Measurements from ENCODE around the gene CRB2.

GRCh38 chr9:123368023-123368422, 12.0 kb downstream of the CRB2 start:
- TF ChIP-seq PKNOX1 (IDR thresholded peaks at IDR 0.05) (no peak), FOXM1 (IDR thresholded peaks at IDR 0.05; ENCODE audit: borderline replicate concordance) (no peak), ZNF384 (IDR thresholded peaks at IDR 0.05) (no peak), ARNT (IDR thresholded peaks at IDR 0.05) (no peak), FOXA1 (IDR thresholded peaks at IDR 0.05) (no peak), NFRKB (IDR thresholded peaks at IDR 0.05) (no peak), SUZ12 (IDR thresholded peaks at IDR 0.05) (no peak), HDGF (IDR thresholded peaks at IDR 0.05; ENCODE audit: borderline replicate concordance) (no peak)
